ENCODE results near the gene TASP1.

TASP1 gene

GRCh38 chr20:13340088-13340487, 298.6 kb downstream of the TASP1 start:
- no peak overlapping the region for H3K4me3 ChIP-seq (ENCODE audit: severe bottlenecking)

More at GRCh38 chr20:13340088-13340487, 298.6 kb downstream of the TASP1 start:
- Histone ChIP-seq H3K4me1 (ENCODE audit: insufficient read depth, poor library complexity, severe bottlenecking) (peaks cover 7% of the 10 kb centered on the region), H3K36me3 (ENCODE audit: low read depth) (no peaks in the 10 kb centered on the region), H3K27me3 (ENCODE audit: insufficient read depth, poor library complexity, severe bottlenecking) (no peaks in the 10 kb centered on the region), H3K27ac (ENCODE audit: poor library complexity, severe bottlenecking) (no peak overlapping the region), H3K9me3 (ENCODE audit: severe bottlenecking) (no peaks in the 10 kb centered on the region)
- no peak for TF ChIP-seq CTCF (IDR thresholded peaks at IDR 0.05; ENCODE audit: poor library complexity, severe bottlenecking)
- DNase-seq (ENCODE audit: low spot score) = no peak
- ATAC-seq (ENCODE audit: low read depth) = no peak

All from RWPE2 (cell line).